B cell (primary cell): Measurements from ENCODE around the gene MEGF11. TPM values are rescaled to one million over a fixed set of nuclear protein-coding genes. Genes with fewer than 3 reads are reported as not detected.

Source experiments
- ATAC-seq: fragments of 200-7000 bp; cut with Tn5 transposase; one replicate; pipeline ENCODE4 v1.10.0; 2021; ENCODE audit warnings: low read depth, mild to moderate bottlenecking, moderate number of reproducible peaks, moderate library complexity
- CTCF ChIA-PET: fragments of 350-600 bp; sonication (Branson Sonifier 250); formaldehyde crosslinking; loops from one replicate; lab custom pipeline; 2021; ENCODE audit warnings: antibody characterized with exemption, inconsistent platforms; lab: Charles Lee
- POLR2A ChIA-PET: fragments of 350-600 bp; sonication (Branson Sonifier 250); formaldehyde crosslinking; loops from one replicate; lab custom pipeline; 2021; ENCODE audit warnings: antibody characterized with exemption; lab: Charles Lee
- DNase-seq: peaks from one replicate; pipeline ENCODE4 v3.0.0; 2013
- H2AFZ ChIP-seq: 2 replicates; pipeline ENCODE4 v1.6.1; 2012; ENCODE audit warnings: mild to moderate bottlenecking, low read depth, low read length; ENCODE audit not compliant: insufficient read depth, poor library complexity, severe bottlenecking
- H3K27ac ChIP-seq, 2 donors: 1 replicate in 1 of 2; 2 replicates in 1 of 2; pipeline ENCODE4 v1.5.1; 2012 to 2013; ENCODE audit warnings: low read length in 2 of 2, mild to moderate bottlenecking in 2 of 2, moderate library complexity in 1 of 2
- H3K27me3 ChIP-seq, 4 experiments: fragments of 200-600 bp in 1 of 4; sonication (generic) in 1 of 4; replicated peaks in 1 of 4; 1 replicate in 2 of 4; 2 replicates in 2 of 4; pipeline versions ENCODE4 v1.6.1 to v1.7.0; 2013 to 2016; ENCODE audit warnings: low read length in 3 of 4, mild to moderate bottlenecking in 2 of 4, mixed read lengths in 1 of 4, moderate library complexity in 1 of 4; ENCODE audit not compliant: insufficient read depth in 4 of 4, control insufficient read depth in 3 of 4; ENCODE audit errors: control extremely low read depth in 1 of 4
- H3K36me3 ChIP-seq, 2 experiments: replicated peaks in 1 of 2; 1 replicate in 1 of 2; 2 replicates in 1 of 2; pipeline versions ENCODE4 v1.6.1 to v1.7.1; 2013; ENCODE audit warnings: low read length in 1 of 2; ENCODE audit not compliant: insufficient read depth in 2 of 2, control insufficient read depth in 1 of 2; ENCODE audit errors: control extremely low read depth in 1 of 2, extremely low read depth in 1 of 2
- H3K4me1 ChIP-seq, 2 donors: fragments of 200-600 bp in 1 of 2; sonication (generic) in 1 of 2; 1 replicate in 1 of 2; 2 replicates in 1 of 2; pipeline versions ENCODE4 v1.5.1 to v1.6.1; 2013 to 2017; ENCODE audit warnings: low read length in 2 of 2; ENCODE audit not compliant: control insufficient read depth in 2 of 2, insufficient read depth in 2 of 2
- H3K4me2 ChIP-seq: replicated peaks from 2 replicates; pipeline ENCODE3; 2012; ENCODE audit warnings: mild to moderate bottlenecking, low read depth, low read length; ENCODE audit not compliant: poor library complexity, severe bottlenecking
- H3K4me3 ChIP-seq, 5 experiments: fragments of 200-600 bp in 1 of 5; sonication (generic) in 1 of 5; 1 replicate in 3 of 5; 2 replicates in 2 of 5; pipeline versions ENCODE4 v1.5.1 to v1.7.0; 2011 to 2016; ENCODE audit warnings: low read length in 4 of 5, mild to moderate bottlenecking in 4 of 5, low read depth in 2 of 5, control low read depth in 1 of 5, moderate library complexity in 1 of 5; ENCODE audit not compliant: insufficient read depth in 1 of 5; ENCODE audit errors: control extremely low read depth in 1 of 5, extremely low read depth in 1 of 5
- H3K79me2 ChIP-seq: fragments of 200-600 bp; sonication (generic); one replicate; pipeline ENCODE4 v1.6.0; 2016; ENCODE audit warnings: low read length; ENCODE audit not compliant: control insufficient read depth, insufficient read depth
- H3K9ac ChIP-seq: fragments of 200-600 bp; sonication (generic); 2 replicates; pipeline ENCODE4 v1.6.1; 2017; ENCODE audit warnings: mild to moderate bottlenecking, low read length, moderate library complexity
- H3K9me3 ChIP-seq, 3 donors: one replicate each; pipeline versions ENCODE4 v1.6.1 to v1.7.1; 2013; ENCODE audit warnings: low read length in 2 of 3; ENCODE audit not compliant: control insufficient read depth in 2 of 3, insufficient read depth in 1 of 3; ENCODE audit errors: control extremely low read depth in 1 of 3
- H4K20me1 ChIP-seq: 2 replicates; pipeline ENCODE4 v1.6.0; 2012; ENCODE audit warnings: mild to moderate bottlenecking, low read length; ENCODE audit not compliant: insufficient read depth, control insufficient read depth, poor library complexity, severe bottlenecking
- H3K27ac Mint-ChIP-seq: one replicate; pipeline ENCODE4 v1.8.0; 2021; ENCODE audit warnings: mixed read lengths
- H3K27me3 Mint-ChIP-seq: one replicate; pipeline ENCODE4 v1.8.0; 2021; ENCODE audit warnings: mixed read lengths
- H3K4me1 Mint-ChIP-seq: one replicate; pipeline ENCODE4 v1.8.0; 2021; ENCODE audit warnings: mixed read lengths
- H3K4me3 Mint-ChIP-seq: one replicate; pipeline ENCODE4 v1.8.0; 2021; ENCODE audit warnings: mixed read lengths
- H3K9me3 Mint-ChIP-seq: one replicate; pipeline ENCODE4 v1.8.0; 2022; ENCODE audit warnings: mixed read lengths; ENCODE audit not compliant: insufficient read depth
- CTCF ChIP-seq: fragments of 200-600 bp; IDR thresholded peaks from one replicate; pipeline ENCODE4 v1.8.0; 2022; ENCODE audit warnings: antibody characterized with exemption, mild to moderate bottlenecking
- EZH2 ChIP-seq: IDR thresholded peaks from 2 replicates; pipeline ENCODE4 v1.6.1; 2012; ENCODE audit warnings: borderline replicate concordance, low read depth, mild to moderate bottlenecking, moderate library complexity, low read length; ENCODE audit not compliant: insufficient read depth, poor library complexity, severe bottlenecking
- WGBS: methylation state at CpG from one replicate; pipeline ENCODE4 v1.1.5; 2013; ENCODE audit warnings: missing lambda C conversion rate; ENCODE audit not compliant: insufficient coverage; 5-methylcytosine and 5-hydroxymethylcytosine counted together
- intact Hi-C: fragments of 100-400 bp; cut with micrococcal nuclease; formaldehyde crosslinking; loops from one replicate; pipeline ENCODE4 v1.10.0; 2022
- polyA plus RNA-seq: library from polyadenylated mRNA; depleted of rRNA; stranded (reverse); fragments of >200 nt; gene quantifications from 2 replicates; pipeline ENCODE4 v1.2.3, GENCODE V29; 2012
- total RNA-seq, 2 donors: library from RNA; stranded (reverse); fragments of 120-200 nt in 1 of 2; gene quantifications; 1 replicate in 1 of 2; 2 replicates in 1 of 2; pipeline versions ENCODE4 v1.2.3 to v1.2.4, GENCODE V29; 2013 to 2022

The MEGF11 gene
- total and polyA plus RNA-seq, 2 donors (not counting 1 experiment from before 2014, with no cell fraction given), result 0.04 to 0.34 TPM

- no peaks in the 10 kb centered on the region for H4K20me1 ChIP-seq
- Mint-ChIP-seq H3K4me3 (no peak overlapping the region), H3K27ac (no peak overlapping the region), H3K4me1 (no peaks in the 10 kb centered on the region), H3K27me3 (peaks cover 28% of the 10 kb centered on the region), H3K9me3 (no peaks in the 10 kb centered on the region)
- intact Hi-C loops, result no loop called here
- H3K27me3 ChIP-seq, result no peaks in the 10 kb centered on the region
- DNase-seq (no peak), ATAC-seq (no peak)
- no peak overlapping the region for H3K4me2 ChIP-seq
- no peak overlapping the region for H3K9ac ChIP-seq
- POLR2A ChIA-PET, result no interaction called here
- H2AFZ ChIP-seq, result no peak overlapping the region
- no peak overlapping the region for H3K27ac ChIP-seq
- peaks cover 0 to 12% (median 0%) of the 10 kb centered on the region in 3 donors for H3K9me3 ChIP-seq
- H3K79me2 ChIP-seq, result no peaks in the 10 kb centered on the region
- no peak overlapping the region for H3K4me3 ChIP-seq
- H3K36me3 ChIP-seq, result no peaks in the 10 kb centered on the region
- H3K4me1 ChIP-seq, result no peaks in the 10 kb centered on the region
- TF ChIP-seq EZH2 (no peak), CTCF (no peak)
- CTCF ChIA-PET, result no interaction called here
These were observed 190.4 kb downstream of the MEGF11 start for GRCh38 chr15:66063147-66063546.

GRCh38 chr15:66057089-66057488, 196.5 kb downstream of the MEGF11 start:
- Histone ChIP-seq H3K4me3 (no peak overlapping the region), H3K9ac (no peak overlapping the region), H2AFZ (no peak overlapping the region), H3K4me1 (no peaks in the 10 kb centered on the region), H3K36me3 (no peaks in the 10 kb centered on the region), H4K20me1 (no peaks in the 10 kb centered on the region), H3K27ac (no peak overlapping the region), H3K27me3 (peaks cover 0 to 2% (median 0%) of the 10 kb centered on the region in 4 experiments), H3K9me3 (peaks cover 0 to 8% (median 0%) of the 10 kb centered on the region in 3 donors), H3K79me2 (no peaks in the 10 kb centered on the region), H3K4me2 (no peak overlapping the region)
- Mint-ChIP-seq H3K27ac (no peak overlapping the region), H3K27me3 (peaks cover 29% of the 10 kb centered on the region), H3K4me3 (no peak overlapping the region), H3K4me1 (no peaks in the 10 kb centered on the region), H3K9me3 (no peaks in the 10 kb centered on the region)
- 64% methylated on average over 5 of the region's 7 CpGs for WGBS
- ChIA-PET POLR2A (no interaction called here), CTCF (no interaction called here)
- ATAC-seq (no peak), DNase-seq (no peak)
- TF ChIP-seq EZH2 (no peak), CTCF (no peak)
- intact Hi-C loops, result no loop called here
